ENCODE data around the gene MAP3K21.
A peak's percentile ranks its signal among the peaks of the same experiment; 100 is the strongest.

Gene MAP3K21

GRCh38 chr1:233390842-233391737, 63.6 kb downstream of the MAP3K21 start:
- no peaks in the 10 kb centered on the region for H3K9me3 ChIP-seq (ENCODE audit: control insufficient read depth, low read length)
- no peak overlapping the region for H3K4me3 ChIP-seq (ENCODE audit: extremely low read depth, insufficient read depth, low read length, poor library complexity, severe bottlenecking)
- 86% methylated on average over 3 of the region's 3 CpGs; no CpG with 5 or more reads in 1 of the 2 experiments for WGBS, 2 experiments (ENCODE audit: insufficient coverage in 2 of 2)
- no peaks in the 10 kb centered on the region for H3K4me1 ChIP-seq (ENCODE audit: control insufficient read depth, insufficient read depth, low read length, poor library complexity, severe bottlenecking)
- no peaks in the 10 kb centered on the region for H3K36me3 ChIP-seq (ENCODE audit: control insufficient read depth, insufficient read depth, low read length)
- H3K27ac ChIP-seq (ENCODE audit: low read depth, low read length, severe bottlenecking) = no peak overlapping the region

GRCh38 chr1:233393084-233393840, 65.7 kb downstream of the MAP3K21 start:
- H3K9me3 ChIP-seq (ENCODE audit: control insufficient read depth, low read length) = no peaks in the 10 kb centered on the region
- no peaks in the 10 kb centered on the region for H3K4me1 ChIP-seq (ENCODE audit: control insufficient read depth, insufficient read depth, low read length, poor library complexity, severe bottlenecking)
- H3K4me3 ChIP-seq (ENCODE audit: extremely low read depth, insufficient read depth, low read length, poor library complexity, severe bottlenecking) = no peak overlapping the region
- H3K27ac ChIP-seq (ENCODE audit: low read depth, low read length, severe bottlenecking) = no peak overlapping the region
- WGBS, 2 experiments (ENCODE audit: insufficient coverage in 2 of 2) = 82 to 86% methylated on average over 8 of the region's 10 CpGs
- H3K36me3 ChIP-seq (ENCODE audit: control insufficient read depth, insufficient read depth, low read length) = no peaks in the 10 kb centered on the region

- H3K36me3 ChIP-seq (ENCODE audit: control insufficient read depth, insufficient read depth, low read length) = no peaks in the 10 kb centered on the region
- no peaks in the 10 kb centered on the region for H3K9me3 ChIP-seq (ENCODE audit: control insufficient read depth, low read length)
- H3K4me3 ChIP-seq (ENCODE audit: extremely low read depth, insufficient read depth, low read length, poor library complexity, severe bottlenecking) = no peak overlapping the region
- WGBS, 2 experiments (ENCODE audit: insufficient coverage in 2 of 2) = 92% methylated on average over 1 of the region's 3 CpGs; no CpG with 5 or more reads in 1 of the 2 experiments
- no peak overlapping the region for H3K27ac ChIP-seq (ENCODE audit: low read depth, low read length, severe bottlenecking)
- H3K4me1 ChIP-seq (ENCODE audit: control insufficient read depth, insufficient read depth, low read length, poor library complexity, severe bottlenecking) = no peaks in the 10 kb centered on the region
Measured at GRCh38 chr1:233393926-233394680, 66.6 kb downstream of the MAP3K21 start.

- Histone ChIP-seq H3K4me1 (ENCODE audit: control insufficient read depth, insufficient read depth, low read length, poor library complexity, severe bottlenecking) (no peaks in the 10 kb centered on the region), H3K36me3 (ENCODE audit: control insufficient read depth, insufficient read depth, low read length) (no peaks in the 10 kb centered on the region), H3K27ac (ENCODE audit: low read depth, low read length, severe bottlenecking) (no peak overlapping the region), H3K4me3 (ENCODE audit: extremely low read depth, insufficient read depth, low read length, poor library complexity, severe bottlenecking) (no peak overlapping the region), H3K9me3 (ENCODE audit: control insufficient read depth, low read length) (no peaks in the 10 kb centered on the region)
- WGBS, 2 experiments (ENCODE audit: insufficient coverage in 2 of 2) = 84 to 94% methylated on average over 7 to 10 of the region's 13 CpGs
Measured at GRCh38 chr1:233394860-233395717, 67.6 kb downstream of the MAP3K21 start.

- Histone ChIP-seq H3K36me3 (ENCODE audit: control insufficient read depth, insufficient read depth, low read length) (no peaks in the 10 kb centered on the region), H3K9me3 (ENCODE audit: control insufficient read depth, low read length) (no peaks in the 10 kb centered on the region), H3K4me3 (ENCODE audit: extremely low read depth, insufficient read depth, low read length, poor library complexity, severe bottlenecking) (no peak overlapping the region), H3K27ac (ENCODE audit: low read depth, low read length, severe bottlenecking) (no peak overlapping the region), H3K4me1 (ENCODE audit: control insufficient read depth, insufficient read depth, low read length, poor library complexity, severe bottlenecking) (no peaks in the 10 kb centered on the region)
- WGBS, 2 experiments (ENCODE audit: insufficient coverage in 2 of 2) = 90 to 91% methylated on average over 8 to 13 of the region's 15 CpGs
Measured at GRCh38 chr1:233395863-233396646, 68.5 kb downstream of the MAP3K21 start.

- Histone ChIP-seq H3K36me3 (ENCODE audit: control insufficient read depth, insufficient read depth, low read length) (no peaks in the 10 kb centered on the region), H3K27ac (ENCODE audit: low read depth, low read length, severe bottlenecking) (peak overlapping the region; percentile 59), H3K9me3 (ENCODE audit: control insufficient read depth, low read length) (no peaks in the 10 kb centered on the region), H3K4me1 (ENCODE audit: control insufficient read depth, insufficient read depth, low read length, poor library complexity, severe bottlenecking) (no peaks in the 10 kb centered on the region), H3K4me3 (ENCODE audit: extremely low read depth, insufficient read depth, low read length, poor library complexity, severe bottlenecking) (no peak overlapping the region)
- WGBS, 2 experiments (ENCODE audit: insufficient coverage in 2 of 2) = 100% methylated on average over 3 to 4 of the region's 4 CpGs
Measured at GRCh38 chr1:233406339-233406960, 78.9 kb downstream of the MAP3K21 start.

GRCh38 chr1:233406994-233407631, 79.6 kb downstream of the MAP3K21 start:
- no peaks in the 10 kb centered on the region for H3K4me1 ChIP-seq (ENCODE audit: control insufficient read depth, insufficient read depth, low read length, poor library complexity, severe bottlenecking)
- no peak overlapping the region for H3K4me3 ChIP-seq (ENCODE audit: extremely low read depth, insufficient read depth, low read length, poor library complexity, severe bottlenecking)
- peak overlapping the region; percentile 59 for H3K27ac ChIP-seq (ENCODE audit: low read depth, low read length, severe bottlenecking)
- H3K36me3 ChIP-seq (ENCODE audit: control insufficient read depth, insufficient read depth, low read length) = no peaks in the 10 kb centered on the region
- 88 to 97% methylated on average over 3 to 6 of the region's 6 CpGs for WGBS, 2 experiments (ENCODE audit: insufficient coverage in 2 of 2)
- no peaks in the 10 kb centered on the region for H3K9me3 ChIP-seq (ENCODE audit: control insufficient read depth, low read length)

- Histone ChIP-seq H3K36me3 (ENCODE audit: control insufficient read depth, insufficient read depth, low read length) (no peaks in the 10 kb centered on the region), H3K9me3 (ENCODE audit: control insufficient read depth, low read length) (no peaks in the 10 kb centered on the region), H3K4me3 (ENCODE audit: extremely low read depth, insufficient read depth, low read length, poor library complexity, severe bottlenecking) (no peak overlapping the region), H3K27ac (ENCODE audit: low read depth, low read length, severe bottlenecking) (no peak overlapping the region), H3K4me1 (ENCODE audit: control insufficient read depth, insufficient read depth, low read length, poor library complexity, severe bottlenecking) (no peaks in the 10 kb centered on the region)
- no CpG with 5 or more reads among the region's 2 CpGs for WGBS, 2 experiments (ENCODE audit: insufficient coverage in 2 of 2)
Measured at GRCh38 chr1:233409540-233409939, 82.0 kb downstream of the MAP3K21 start.

- H3K27ac ChIP-seq (ENCODE audit: low read depth, low read length, severe bottlenecking) = no peak overlapping the region
- H3K9me3 ChIP-seq (ENCODE audit: control insufficient read depth, low read length) = no peaks in the 10 kb centered on the region
- 67 to 77% methylated on average over 3 to 5 of the region's 5 CpGs for WGBS, 2 experiments (ENCODE audit: insufficient coverage in 2 of 2)
- H3K4me1 ChIP-seq (ENCODE audit: control insufficient read depth, insufficient read depth, low read length, poor library complexity, severe bottlenecking) = no peaks in the 10 kb centered on the region
- H3K36me3 ChIP-seq (ENCODE audit: control insufficient read depth, insufficient read depth, low read length) = no peaks in the 10 kb centered on the region
- no peak overlapping the region for H3K4me3 ChIP-seq (ENCODE audit: extremely low read depth, insufficient read depth, low read length, poor library complexity, severe bottlenecking)
Measured at GRCh38 chr1:233410906-233411305, 83.4 kb downstream of the MAP3K21 start.
